Mammary epithelial cell (primary cell): ENCODE results near the gene UBE3D.

Experiments
- EZH2 ChIP-seq: IDR thresholded peaks from 2 replicates; pipeline ENCODE4 v1.6.1; 2012; ENCODE audit warnings: low read length, inconsistent platforms, borderline replicate concordance
- TF ChIP-seq, protein P1 (sequence below), 2 donors: IDR thresholded peaks in 1 of 2; conservative IDR thresholded peaks in 1 of 2; 2 replicates each; pipeline ENCODE4 v1.5.1; 2011 to 2012; ENCODE audit warnings: inconsistent platforms in 2 of 2, low read length in 2 of 2, mild to moderate bottlenecking in 2 of 2, control low read depth in 1 of 2, low read depth in 1 of 2; ENCODE audit not compliant: insufficient read depth in 1 of 2; ENCODE audit errors: extremely low read depth in 1 of 2

DNA sequence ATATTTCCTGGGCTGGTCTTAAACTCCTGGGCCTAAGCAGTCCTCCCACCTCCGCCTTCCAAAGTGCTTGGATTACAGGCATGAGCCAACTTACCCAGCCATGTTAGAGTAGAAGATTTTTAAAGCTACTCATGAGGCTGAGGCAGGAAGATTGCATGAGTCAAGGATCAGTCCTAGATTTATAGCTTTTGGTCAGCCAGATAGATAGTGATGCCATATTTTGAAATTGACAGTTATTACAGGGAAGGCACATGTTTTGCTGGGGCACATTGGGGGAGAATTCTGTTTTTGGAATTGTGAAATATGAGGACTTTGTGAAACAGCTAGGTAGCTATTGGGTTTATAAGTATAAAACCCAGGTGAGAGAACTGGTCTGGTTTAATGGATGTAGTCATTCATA is 42.7 kb upstream of the UBE3D start:
- TF ChIP-seq, protein P1, sequence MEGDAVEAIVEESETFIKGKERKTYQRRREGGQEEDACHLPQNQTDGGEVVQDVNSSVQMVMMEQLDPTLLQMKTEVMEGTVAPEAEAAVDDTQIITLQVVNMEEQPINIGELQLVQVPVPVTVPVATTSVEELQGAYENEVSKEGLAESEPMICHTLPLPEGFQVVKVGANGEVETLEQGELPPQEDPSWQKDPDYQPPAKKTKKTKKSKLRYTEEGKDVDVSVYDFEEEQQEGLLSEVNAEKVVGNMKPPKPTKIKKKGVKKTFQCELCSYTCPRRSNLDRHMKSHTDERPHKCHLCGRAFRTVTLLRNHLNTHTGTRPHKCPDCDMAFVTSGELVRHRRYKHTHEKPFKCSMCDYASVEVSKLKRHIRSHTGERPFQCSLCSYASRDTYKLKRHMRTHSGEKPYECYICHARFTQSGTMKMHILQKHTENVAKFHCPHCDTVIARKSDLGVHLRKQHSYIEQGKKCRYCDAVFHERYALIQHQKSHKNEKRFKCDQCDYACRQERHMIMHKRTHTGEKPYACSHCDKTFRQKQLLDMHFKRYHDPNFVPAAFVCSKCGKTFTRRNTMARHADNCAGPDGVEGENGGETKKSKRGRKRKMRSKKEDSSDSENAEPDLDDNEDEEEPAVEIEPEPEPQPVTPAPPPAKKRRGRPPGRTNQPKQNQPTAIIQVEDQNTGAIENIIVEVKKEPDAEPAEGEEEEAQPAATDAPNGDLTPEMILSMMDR (conservative IDR thresholded peaks at IDR 0.05 in 1 of 2, IDR thresholded peaks at IDR 0.05 in 1 of 2; ENCODE audit: extremely low read depth in 1 of 2, insufficient read depth in 1 of 2, low read depth in 1 of 2, low read length in 2 of 2), result no peak
- TF ChIP-seq EZH2, result no peak
